Effector memory CD8-positive, alpha-beta T cell (primary cell): ENCODE data around the gene USP36.

Experiments
- ATAC-seq: fragments of 150-1000 bp; cut with Tn5 transposase; replicated peaks from 2 replicates; pipeline ENCODE4 v1.10.0; 2021; ENCODE audit warnings: mild to moderate bottlenecking, moderate library complexity
- DNase-seq, 3 experiments: peaks; one replicate each; pipeline ENCODE4 v3.0.0; 2021
- H3K27ac Mint-ChIP-seq, 2 donors: one replicate each; pipeline ENCODE4 v1.8.0; 2022; ENCODE audit warnings: mild to moderate bottlenecking in 2 of 2, mixed read lengths in 2 of 2, moderate library complexity in 2 of 2
- H3K27me3 Mint-ChIP-seq, 2 donors: one replicate each; pipeline ENCODE4 v1.8.0; 2022; ENCODE audit warnings: mixed read lengths in 2 of 2
- H3K36me3 Mint-ChIP-seq: one replicate; pipeline ENCODE4 v1.8.0; 2022; ENCODE audit warnings: mild to moderate bottlenecking, moderate library complexity, mixed read lengths; ENCODE audit not compliant: insufficient read depth
- H3K4me1 Mint-ChIP-seq, 2 donors: one replicate each; pipeline ENCODE4 v1.8.0; 2022; ENCODE audit warnings: low read depth in 2 of 2, mixed read lengths in 2 of 2
- H3K4me3 Mint-ChIP-seq, 2 donors: one replicate each; pipeline ENCODE4 v1.8.0; 2022; ENCODE audit warnings: mild to moderate bottlenecking in 2 of 2, mixed read lengths in 2 of 2, moderate library complexity in 2 of 2
- H3K9me3 Mint-ChIP-seq, 2 donors: one replicate each; pipeline ENCODE4 v1.8.0; 2022; ENCODE audit warnings: mixed read lengths in 2 of 2

USP36 gene

DNA sequence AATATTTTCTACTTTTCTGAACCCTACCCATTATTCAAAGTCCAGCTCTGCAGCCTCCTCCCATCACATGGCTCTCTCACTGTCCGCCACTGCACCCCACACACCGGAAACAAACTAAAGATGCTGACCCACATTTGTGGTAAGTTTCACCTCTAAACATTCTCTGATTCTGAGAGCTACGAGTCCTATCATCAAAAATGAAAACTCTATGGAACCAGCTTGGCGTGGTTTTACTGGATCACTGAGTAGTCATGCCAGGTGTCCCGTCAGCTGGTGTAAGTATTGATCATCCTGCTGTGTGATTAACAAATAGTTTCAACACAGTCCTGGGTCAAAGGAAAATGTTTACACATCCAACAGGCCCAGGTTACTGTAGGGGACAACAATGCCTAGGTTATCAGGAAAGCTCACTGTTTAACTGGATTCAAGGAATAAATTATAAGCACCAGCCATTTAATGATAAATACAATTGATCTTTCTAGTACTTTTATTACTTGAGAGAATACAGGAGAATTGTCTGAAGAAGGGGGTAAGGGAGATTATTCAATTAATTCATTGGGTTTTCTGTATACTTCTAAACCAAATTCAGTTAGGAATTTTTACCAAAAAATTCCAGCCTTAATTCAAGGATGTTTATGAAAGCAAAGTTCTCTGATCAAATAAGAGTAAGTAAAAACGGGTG is 92.4 kb downstream of the USP36 start:
- Mint-ChIP-seq H3K36me3 (peaks cover 55% of the 10 kb centered on the region), H3K4me3 (peak overlapping the region; percentile 83 to 87), H3K27ac (peak overlapping the region; percentile 82 to 89), H3K27me3 (no peaks in the 10 kb centered on the region), H3K9me3 (no peaks in the 10 kb centered on the region), H3K4me1 (peaks cover 78 to 88% of the 10 kb centered on the region in 2 donors)
- ATAC-seq, result peak; percentile 35
- DNase-seq, result peak in 1 of 3 experiments; percentile 18

DNA sequence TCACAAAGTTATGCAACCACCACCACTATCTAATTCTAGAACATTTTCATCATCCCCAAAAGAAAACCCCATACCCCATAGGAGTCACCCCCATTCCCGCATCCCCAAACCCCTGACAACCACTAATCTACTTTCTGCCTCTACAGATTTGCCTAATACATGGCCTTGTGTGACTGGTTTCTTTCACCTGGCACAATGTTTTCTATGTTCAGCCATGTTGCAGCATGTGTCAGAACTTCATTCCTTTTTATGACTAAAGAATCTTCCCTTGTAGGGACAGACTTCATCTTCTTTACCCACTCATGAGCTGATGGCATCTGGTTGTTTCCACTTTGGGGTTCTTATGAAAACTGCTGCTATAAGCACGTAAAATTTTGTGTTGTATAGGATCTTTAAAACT is 93.1 kb downstream of the USP36 start:
- Mint-ChIP-seq H3K4me3 (peak overlapping the region; percentile 83 to 87), H3K27ac (peak overlapping the region; percentile 82 to 89), H3K4me1 (peaks cover 77 to 86% of the 10 kb centered on the region in 2 donors), H3K9me3 (no peaks in the 10 kb centered on the region), H3K27me3 (no peaks in the 10 kb centered on the region), H3K36me3 (peaks cover 55% of the 10 kb centered on the region)
- ATAC-seq (no peak), DNase-seq (no peak)

GRCh38 chr17:78746949-78747269 is 93.7 kb downstream of the USP36 start:
- H3K36me3 Mint-ChIP-seq, result peaks cover 60% of the 10 kb centered on the region
- ATAC-seq (no peak), DNase-seq (no peak)
- no peaks in the 10 kb centered on the region for H3K9me3 Mint-ChIP-seq
- peak overlapping the region; percentile 83 to 87 for H3K4me3 Mint-ChIP-seq
- H3K27ac Mint-ChIP-seq, result peak overlapping the region; percentile 82 to 89
- H3K27me3 Mint-ChIP-seq, result no peaks in the 10 kb centered on the region
- peaks cover 78 to 86% of the 10 kb centered on the region in 2 donors for H3K4me1 Mint-ChIP-seq

DNA sequence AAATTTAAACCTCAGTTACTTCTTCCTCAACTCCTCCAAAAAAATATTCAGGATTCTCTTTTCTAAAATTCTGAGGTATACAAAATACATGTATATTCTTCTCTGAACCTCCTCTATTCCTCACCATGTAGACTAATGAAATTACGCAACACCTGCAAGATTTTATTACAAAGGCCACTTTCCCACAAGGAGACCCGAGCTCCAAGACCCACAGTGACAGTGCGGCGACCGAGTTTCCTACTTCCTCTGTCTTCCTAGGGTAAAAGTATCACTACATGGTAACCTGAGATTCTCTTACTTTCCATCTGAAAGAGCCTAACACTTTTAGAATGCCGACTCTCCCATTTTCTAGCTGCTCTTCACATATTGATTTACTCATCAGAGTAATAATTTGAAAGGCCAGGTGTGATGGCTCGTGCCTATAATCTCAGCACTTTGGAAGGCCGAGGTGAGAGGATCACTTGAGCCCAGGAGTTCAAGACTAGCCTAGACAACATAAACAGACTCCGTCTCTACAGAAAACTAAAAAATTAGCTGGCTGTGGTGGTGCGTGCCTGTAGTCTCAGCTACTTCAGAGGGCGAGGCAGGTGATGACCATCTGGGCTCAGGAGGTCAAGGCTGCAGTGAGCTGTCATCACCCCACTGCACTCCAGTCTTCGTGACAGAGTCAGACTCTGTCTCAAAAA is 94.2 kb downstream of the USP36 start:
- peak overlapping the region; percentile 83 to 87 for H3K4me3 Mint-ChIP-seq
- no peaks in the 10 kb centered on the region for H3K27me3 Mint-ChIP-seq
- H3K4me1 Mint-ChIP-seq, result peaks cover 78 to 86% of the 10 kb centered on the region in 2 donors
- no peak for DNase-seq
- no peaks in the 10 kb centered on the region for H3K9me3 Mint-ChIP-seq
- H3K36me3 Mint-ChIP-seq, result peaks cover 62% of the 10 kb centered on the region
- peak overlapping the region; percentile 82 to 89 for H3K27ac Mint-ChIP-seq
- ATAC-seq, result no peak
